Ectodermal cell (in vitro differentiated cells): ENCODE results near the gene ATG4C.
"Not testable (repeated sequence)": the region's sequence is repeated elsewhere in the genome, so short reads cannot be mapped to it uniquely, and the experiment has no call there.

Source experiments
- H3K27ac ChIP-seq: 2 replicates; pipeline ENCODE4 v1.7.0; 2013; ENCODE audit warnings: mild to moderate bottlenecking, low read depth, low read length; ENCODE audit not compliant: insufficient read depth, poor library complexity, severe bottlenecking
- H3K27me3 ChIP-seq: 2 replicates; pipeline ENCODE4 v1.7.0; 2013; ENCODE audit warnings: mild to moderate bottlenecking, low read length; ENCODE audit not compliant: insufficient read depth, control insufficient read depth, poor library complexity, severe bottlenecking
- H3K36me3 ChIP-seq: one replicate; pipeline ENCODE4 v1.7.0; 2013; ENCODE audit warnings: low read length; ENCODE audit not compliant: control insufficient read depth, insufficient read depth
- H3K4me1 ChIP-seq: one replicate; pipeline ENCODE4 v1.7.0; 2013; ENCODE audit warnings: low read length; ENCODE audit not compliant: control insufficient read depth, insufficient read depth
- H3K4me3 ChIP-seq: 2 replicates; pipeline ENCODE4 v1.7.0; 2013; ENCODE audit warnings: low read depth, low read length, control low read depth; ENCODE audit not compliant: insufficient read depth
- H3K9me3 ChIP-seq: 2 replicates; pipeline ENCODE4 v1.7.0; 2013; ENCODE audit warnings: mild to moderate bottlenecking, low read length, moderate library complexity; ENCODE audit not compliant: control insufficient read depth
- WGBS, 2 experiments: methylation state at CpG; one replicate each; pipeline ENCODE4 v1.1.7; 2013; ENCODE audit warnings: missing lambda C conversion rate in 2 of 2; 5-methylcytosine and 5-hydroxymethylcytosine counted together

Gene ATG4C

GRCh38 chr1:62800825-62801306 lies 16.9 kb downstream of the ATG4C start:
- Histone ChIP-seq H3K36me3 (no peaks in the 10 kb centered on the region), H3K4me1 (no peaks in the 10 kb centered on the region), H3K27ac (no peak overlapping the region), H3K27me3 (no peaks in the 10 kb centered on the region), H3K4me3 (no peak overlapping the region), H3K9me3 (no peaks in the 10 kb centered on the region)
- WGBS, 2 experiments: 91 to 98% methylated on average over 3 of the region's 3 CpGs

DNA sequence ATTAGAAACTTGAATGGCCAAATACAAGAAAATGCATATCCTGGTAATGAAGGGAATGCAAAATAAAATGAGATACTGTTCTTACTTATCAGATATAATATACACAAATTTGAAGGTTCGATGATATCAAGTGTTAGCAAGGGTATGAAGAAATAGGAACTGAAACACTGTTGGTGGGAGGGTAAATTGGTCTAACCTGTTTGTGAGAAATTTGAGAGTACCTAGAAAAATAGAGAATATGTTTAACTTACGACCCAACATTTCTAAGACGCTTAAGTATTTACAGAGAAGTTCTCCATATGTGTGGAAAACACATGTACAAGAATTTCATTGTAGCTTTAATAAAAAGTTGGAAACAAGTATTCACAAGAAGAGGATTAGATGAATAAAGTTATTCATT lies 25.9 kb downstream of the ATG4C start:
- Histone ChIP-seq H3K4me3 (no peak overlapping the region), H3K27me3 (no peaks in the 10 kb centered on the region), H3K9me3 (no peaks in the 10 kb centered on the region), H3K36me3 (peaks cover 7% of the 10 kb centered on the region), H3K27ac (no peak overlapping the region), H3K4me1 (no peaks in the 10 kb centered on the region)
- 94 to 98% methylated on average over 2 to 3 of the region's 3 CpGs for WGBS, 2 experiments

- no peaks in the 10 kb centered on the region for H3K4me1 ChIP-seq
- H3K36me3 ChIP-seq: peaks cover 7% of the 10 kb centered on the region
- H3K9me3 ChIP-seq: no peaks in the 10 kb centered on the region
- H3K27me3 ChIP-seq: no peaks in the 10 kb centered on the region
- 92 to 97% methylated on average over 5 to 6 of the region's 6 CpGs for WGBS, 2 experiments
- H3K4me3 ChIP-seq: no peak overlapping the region
- no peak overlapping the region for H3K27ac ChIP-seq
These were observed 26.7 kb downstream of the ATG4C start for GRCh38 chr1:62810420-62811274.

- no peak overlapping the region for H3K27ac ChIP-seq
- 87 to 88% methylated on average over 2 to 4 of the region's 4 CpGs for WGBS, 2 experiments
- no peaks in the 10 kb centered on the region for H3K4me1 ChIP-seq
These were observed 39.6 kb downstream of the ATG4C start for GRCh38 chr1:62823556-62823955.

GRCh38 chr1:62826901-62827300 lies 43.0 kb downstream of the ATG4C start:
- no peaks in the 10 kb centered on the region for H3K27me3 ChIP-seq
- no peaks in the 10 kb centered on the region for H3K4me1 ChIP-seq
- H3K4me3 ChIP-seq: no peak overlapping the region
- H3K36me3 ChIP-seq: no peaks in the 10 kb centered on the region
- WGBS, 2 experiments: 89 to 93% methylated on average over 2 of the region's 2 CpGs
- H3K27ac ChIP-seq: no peak overlapping the region
- no peaks in the 10 kb centered on the region for H3K9me3 ChIP-seq

More at GRCh38 chr1:62823556-62823955, 39.6 kb downstream of the ATG4C start:
- no peaks in the 10 kb centered on the region for H3K36me3 ChIP-seq
- H3K27me3 ChIP-seq: no peaks in the 10 kb centered on the region
- no peak overlapping the region for H3K4me3 ChIP-seq
- no peaks in the 10 kb centered on the region for H3K9me3 ChIP-seq

- not testable (repeated sequence) for H3K27ac ChIP-seq, H3K36me3 ChIP-seq, H3K4me1 ChIP-seq, H3K4me3 ChIP-seq, H3K27me3 ChIP-seq, H3K9me3 ChIP-seq
- WGBS, 2 experiments: 91 to 96% methylated on average over 2 of the region's 2 CpGs
These were observed 43.9 kb downstream of the ATG4C start for GRCh38 chr1:62827786-62828185.

- no peaks in the 10 kb centered on the region for H3K4me1 ChIP-seq
- no peak overlapping the region for H3K27ac ChIP-seq
- H3K36me3 ChIP-seq: no peaks in the 10 kb centered on the region
- 67 to 70% methylated on average over 5 of the region's 5 CpGs for WGBS, 2 experiments
- no peaks in the 10 kb centered on the region for H3K27me3 ChIP-seq
- H3K4me3 ChIP-seq: no peak overlapping the region
- no peaks in the 10 kb centered on the region for H3K9me3 ChIP-seq
These were observed 48.3 kb downstream of the ATG4C start for GRCh38 chr1:62832276-62832675.

DNA sequence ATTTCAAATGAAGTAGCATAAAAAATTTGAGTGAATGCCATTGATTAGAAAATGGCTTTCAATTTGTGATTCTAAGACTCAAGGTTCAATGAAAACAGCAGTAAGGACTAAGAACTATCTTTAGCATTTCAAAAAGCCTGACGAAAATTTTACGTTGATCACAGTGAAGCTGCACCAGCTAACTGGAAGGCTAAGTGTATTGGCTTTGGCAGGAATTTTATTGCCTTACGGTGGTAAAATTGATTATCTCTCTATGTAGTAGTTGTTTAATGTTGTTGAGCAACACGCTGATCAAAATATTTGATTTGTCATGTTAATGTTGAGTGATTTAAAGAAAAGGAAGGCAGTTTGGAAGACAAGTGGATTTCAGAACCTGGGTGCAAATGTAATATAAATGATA lies 49.6 kb downstream of the ATG4C start:
- no peaks in the 10 kb centered on the region for H3K9me3 ChIP-seq
- whole genome bisulfite sequencing, 2 experiments: 94 to 99% methylated on average over 4 of the region's 4 CpGs
- no peaks in the 10 kb centered on the region for H3K36me3 ChIP-seq
- H3K27ac ChIP-seq: no peak overlapping the region
- no peaks in the 10 kb centered on the region for H3K27me3 ChIP-seq
- no peak overlapping the region for H3K4me3 ChIP-seq
- H3K4me1 ChIP-seq: no peaks in the 10 kb centered on the region

GRCh38 chr1:62834400-62834961 lies 50.5 kb downstream of the ATG4C start:
- no peak overlapping the region for H3K27ac ChIP-seq
- no peaks in the 10 kb centered on the region for H3K36me3 ChIP-seq
- no peak overlapping the region for H3K4me3 ChIP-seq
- no peaks in the 10 kb centered on the region for H3K4me1 ChIP-seq
- H3K9me3 ChIP-seq: no peaks in the 10 kb centered on the region
- no peaks in the 10 kb centered on the region for H3K27me3 ChIP-seq
- no CpG with 5 or more reads among the region's 1 CpG for whole genome bisulfite sequencing, 2 experiments

GRCh38 chr1:62836856-62837540 lies 53.1 kb downstream of the ATG4C start:
- no peak overlapping the region for H3K27ac ChIP-seq
- H3K27me3 ChIP-seq: no peaks in the 10 kb centered on the region
- H3K4me1 ChIP-seq: no peaks in the 10 kb centered on the region
- no peaks in the 10 kb centered on the region for H3K36me3 ChIP-seq
- no peaks in the 10 kb centered on the region for H3K9me3 ChIP-seq
- no peak overlapping the region for H3K4me3 ChIP-seq
